Vagina (tissue), 2 donors: ENCODE data around the gene SLC9C1.

Experiments used
- CTCF ChIP-seq, 3 experiments: fragments of 450-650 bp in 2 of 3; fragments of 200-600 bp in 1 of 3; sonication (generic) in 1 of 3; IDR thresholded peaks; one replicate each; pipeline ENCODE4 v1.5.1; 2017 to 2019; ENCODE audit warnings: antibody characterized with exemption in 3 of 3, mild to moderate bottlenecking in 2 of 3, moderate library complexity in 2 of 3
- POLR2A ChIP-seq, 2 donors: fragments of 450-650 bp; IDR thresholded peaks; one replicate each; pipeline ENCODE4 v1.6.1; 2017; ENCODE audit warnings: antibody characterized with exemption in 2 of 2, mild to moderate bottlenecking in 2 of 2, moderate library complexity in 2 of 2
- POLR2AphosphoS5 ChIP-seq, 2 donors: sonication (generic); formaldehyde crosslinking; IDR thresholded peaks; one replicate each; pipeline ENCODE4 v1.9.0; 2017; ENCODE audit warnings: antibody characterized with exemption in 2 of 2, mild to moderate bottlenecking in 2 of 2, low read depth in 1 of 2; ENCODE audit not compliant: insufficient read depth in 1 of 2

- TF ChIP-seq POLR2AphosphoS5 (IDR thresholded peaks at IDR 0.05; ENCODE audit: insufficient read depth in 1 of 2, low read depth in 1 of 2) (no peak), CTCF (IDR thresholded peaks at IDR 0.05) (no peak), POLR2A (IDR thresholded peaks at IDR 0.05) (no peak)
Measured at GRCh38 chr3:112119962-112120836, 173.8 kb downstream of the SLC9C1 start.
